Calu3 (cell line): ENCODE results near the gene LTB. TPM values are rescaled to one million over a fixed set of nuclear protein-coding genes. Genes with fewer than 3 reads are reported as not detected.

Source experiments
- BruUV-seq: library from RNA; stranded (reverse); fragments of 400-500 nt; replicated peaks from 2 replicates; lab custom pipeline; 2021; lab: Mats Ljungman, UMichigan
- CTCF ChIA-PET: fragments of 300-600 bp; sonication (Branson Sonifier 250); formaldehyde crosslinking; loops from one replicate; lab custom pipeline; 2022; ENCODE audit warnings: antibody characterized with exemption; lab: Charles Lee
- DNase-seq: peaks from one replicate; pipeline ENCODE4 v3.0.0; 2022
- H3K27ac Mint-ChIP-seq: one replicate; pipeline ENCODE4 v1.8.0; 2022; ENCODE audit warnings: mixed read lengths; ENCODE audit not compliant: unreplicated experiment
- H3K27me3 Mint-ChIP-seq: one replicate; pipeline ENCODE4 v1.8.0; 2022; ENCODE audit warnings: mixed read lengths; ENCODE audit not compliant: unreplicated experiment
- H3K36me3 Mint-ChIP-seq: one replicate; pipeline ENCODE4 v1.8.0; 2022; ENCODE audit warnings: mild to moderate bottlenecking, moderate library complexity, mixed read lengths; ENCODE audit not compliant: insufficient read depth, unreplicated experiment
- H3K4me1 Mint-ChIP-seq: one replicate; pipeline ENCODE4 v1.8.0; 2022; ENCODE audit warnings: mild to moderate bottlenecking, low read depth, mixed read lengths; ENCODE audit not compliant: unreplicated experiment
- H3K4me3 Mint-ChIP-seq: one replicate; pipeline ENCODE4 v1.8.0; 2022; ENCODE audit warnings: mild to moderate bottlenecking, low read depth, moderate library complexity, mixed read lengths; ENCODE audit not compliant: unreplicated experiment
- H3K9me3 Mint-ChIP-seq: one replicate; pipeline ENCODE4 v1.8.0; 2022; ENCODE audit warnings: low read depth, mixed read lengths; ENCODE audit not compliant: unreplicated experiment
- intact Hi-C: fragments of 100-400 bp; cut with micrococcal nuclease; formaldehyde crosslinking; loops from one replicate; pipeline ENCODE4 v1.10.0; 2022; ENCODE audit not compliant: unreplicated experiment
- total RNA-seq: library from RNA; stranded (reverse); gene quantifications from 2 replicates; pipeline ENCODE4 v1.2.3, GENCODE V29; 2022
- TF ChIP-seq, protein P1 (sequence below): fragments of 200-600 bp; IDR thresholded peaks from one replicate; pipeline ENCODE4 v1.8.0; 2022; ENCODE audit warnings: antibody characterized with exemption; ENCODE audit not compliant: unreplicated experiment

Gene LTB
- total RNA-seq, 1 experiment from 2014 or later = 1.4 TPM

GRCh38 chr6:31629014-31629413 lies 46.8 kb upstream of the LTB start:
- Mint-ChIP-seq H3K27ac (no peak overlapping the region), H3K9me3 (no peaks in the 10 kb centered on the region), H3K36me3 (peaks cover 100% of the 10 kb centered on the region), H3K4me3 (no peak overlapping the region), H3K27me3 (no peaks in the 10 kb centered on the region), H3K4me1 (peaks cover 8% of the 10 kb centered on the region)
- no peak for DNase-seq
- CTCF ChIA-PET = no interaction called here
- TF ChIP-seq, protein P1, sequence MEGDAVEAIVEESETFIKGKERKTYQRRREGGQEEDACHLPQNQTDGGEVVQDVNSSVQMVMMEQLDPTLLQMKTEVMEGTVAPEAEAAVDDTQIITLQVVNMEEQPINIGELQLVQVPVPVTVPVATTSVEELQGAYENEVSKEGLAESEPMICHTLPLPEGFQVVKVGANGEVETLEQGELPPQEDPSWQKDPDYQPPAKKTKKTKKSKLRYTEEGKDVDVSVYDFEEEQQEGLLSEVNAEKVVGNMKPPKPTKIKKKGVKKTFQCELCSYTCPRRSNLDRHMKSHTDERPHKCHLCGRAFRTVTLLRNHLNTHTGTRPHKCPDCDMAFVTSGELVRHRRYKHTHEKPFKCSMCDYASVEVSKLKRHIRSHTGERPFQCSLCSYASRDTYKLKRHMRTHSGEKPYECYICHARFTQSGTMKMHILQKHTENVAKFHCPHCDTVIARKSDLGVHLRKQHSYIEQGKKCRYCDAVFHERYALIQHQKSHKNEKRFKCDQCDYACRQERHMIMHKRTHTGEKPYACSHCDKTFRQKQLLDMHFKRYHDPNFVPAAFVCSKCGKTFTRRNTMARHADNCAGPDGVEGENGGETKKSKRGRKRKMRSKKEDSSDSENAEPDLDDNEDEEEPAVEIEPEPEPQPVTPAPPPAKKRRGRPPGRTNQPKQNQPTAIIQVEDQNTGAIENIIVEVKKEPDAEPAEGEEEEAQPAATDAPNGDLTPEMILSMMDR = no peak
- BruUV-seq = no TSS peak
- intact Hi-C loops = no loop called here

DNA sequence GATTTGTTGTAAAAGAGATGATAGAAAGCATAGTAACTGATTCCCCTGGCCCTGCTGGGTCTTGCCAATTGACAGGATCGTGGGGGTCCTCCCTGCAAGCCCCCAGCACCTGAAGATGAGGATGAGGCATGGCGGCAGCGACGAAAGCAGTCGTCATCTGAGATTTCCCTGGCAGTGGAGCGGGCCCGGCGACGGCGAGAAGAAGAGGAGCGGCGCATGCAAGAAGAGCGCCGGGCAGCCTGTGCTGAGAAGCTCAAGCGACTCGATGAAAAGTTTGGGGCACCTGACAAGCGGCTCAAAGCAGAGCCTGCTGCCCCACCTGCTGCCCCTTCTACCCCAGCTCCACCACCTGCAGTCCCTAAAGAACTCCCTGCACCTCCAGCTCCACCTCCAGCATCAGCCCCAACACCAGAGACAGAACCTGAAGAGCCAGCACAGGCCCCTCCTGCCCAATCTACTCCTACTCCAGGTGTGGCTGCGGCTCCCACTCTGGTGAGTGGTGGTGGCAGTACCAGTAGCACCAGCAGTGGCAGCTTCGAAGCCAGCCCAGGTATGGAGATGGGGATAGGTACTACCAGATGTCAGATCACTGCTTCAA lies 45.6 kb upstream of the LTB start:
- Mint-ChIP-seq H3K9me3 (no peaks in the 10 kb centered on the region), H3K27me3 (no peaks in the 10 kb centered on the region), H3K36me3 (peaks cover 100% of the 10 kb centered on the region), H3K4me3 (no peak overlapping the region), H3K27ac (no peak overlapping the region), H3K4me1 (peaks cover 9% of the 10 kb centered on the region)
- CTCF ChIA-PET = no interaction called here
- intact Hi-C loops = no loop called here
- TF ChIP-seq, protein P1 = no peak
- no peak for DNase-seq
- BruUV-seq = no TSS peak

DNA sequence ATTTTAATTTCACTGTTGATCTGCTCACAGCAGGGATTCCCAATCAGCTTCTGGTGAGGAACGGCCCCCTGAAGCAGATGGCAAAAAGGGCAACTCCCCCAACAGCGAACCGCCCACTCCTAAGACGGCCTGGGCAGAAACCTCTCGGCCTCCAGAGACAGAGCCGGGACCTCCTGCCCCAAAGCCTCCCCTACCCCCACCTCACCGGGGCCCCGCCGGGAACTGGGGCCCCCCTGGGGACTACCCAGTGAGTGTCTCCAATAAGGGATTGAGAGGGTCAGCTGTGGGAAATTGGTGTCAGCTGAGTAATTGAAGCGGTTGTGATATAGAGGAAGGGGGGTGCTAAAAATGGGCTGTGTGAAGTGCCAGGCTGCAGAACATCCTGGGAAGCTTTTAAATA lies 44.7 kb upstream of the LTB start:
- H3K27me3 Mint-ChIP-seq = no peaks in the 10 kb centered on the region
- H3K4me3 Mint-ChIP-seq = no peak overlapping the region
- CTCF ChIA-PET = interaction anchor here (0.7 to 1.2 kb wide), 2 partner anchors 25 to 112 kb away, joined by 3 read pairs; partner anchors contain the start of gene BAG6
- no peak for DNase-seq
- intact Hi-C loops = no loop called here
- peak overlapping the region; percentile 3 for H3K27ac Mint-ChIP-seq
- H3K4me1 Mint-ChIP-seq = peaks cover 17% of the 10 kb centered on the region
- BruUV-seq = no TSS peak
- TF ChIP-seq, protein P1 = no peak
- no peaks in the 10 kb centered on the region for H3K9me3 Mint-ChIP-seq
- peaks cover 100% of the 10 kb centered on the region for H3K36me3 Mint-ChIP-seq

DNA sequence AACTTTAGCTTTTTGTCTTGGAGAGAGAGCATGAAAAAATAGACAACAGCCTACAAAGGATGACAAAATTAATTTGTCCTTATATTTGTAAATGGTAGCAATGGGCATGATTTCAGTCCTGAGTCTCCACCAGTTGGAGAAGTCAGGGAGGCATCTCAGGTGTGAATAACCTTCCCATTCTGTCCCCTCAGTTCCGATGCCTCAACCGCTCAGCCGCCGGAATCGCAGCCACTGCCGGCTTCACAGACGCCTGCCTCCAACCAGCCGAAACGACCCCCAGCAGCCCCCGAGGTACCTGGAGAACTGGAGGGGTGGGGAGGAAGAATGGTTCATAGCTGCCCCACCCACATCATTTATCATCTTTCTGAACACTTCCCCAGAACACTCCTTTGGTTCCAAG lies 41.8 kb upstream of the LTB start:
- CTCF ChIA-PET = interaction anchor here (0.6 to 1.5 kb wide), 2 partner anchors 15 to 31 kb away, joined by 3 to 6 read pairs; partner anchors contain the start of gene APOM
- no peak for DNase-seq
- H3K9me3 Mint-ChIP-seq = no peaks in the 10 kb centered on the region
- H3K36me3 Mint-ChIP-seq = peaks cover 94% of the 10 kb centered on the region
- no peaks in the 10 kb centered on the region for H3K27me3 Mint-ChIP-seq
- no peak overlapping the region for H3K27ac Mint-ChIP-seq
- BruUV-seq = no TSS peak
- TF ChIP-seq, protein P1 = no peak
- peaks cover 21% of the 10 kb centered on the region for H3K4me1 Mint-ChIP-seq
- intact Hi-C loops = no loop called here
- no peak overlapping the region for H3K4me3 Mint-ChIP-seq
